Measurements from ENCODE around the gene CTTNBP2NL. TPM values are rescaled to one million over a fixed set of nuclear protein-coding genes. Genes with fewer than 3 reads are reported as not detected.
A peak's percentile ranks its signal among the peaks of the same experiment; 100 is the strongest.

The CTTNBP2NL gene
- total RNA-seq, 4 donors from 2014 or later = 15.5 to 37.0 (median 24.6) TPM

DNA sequence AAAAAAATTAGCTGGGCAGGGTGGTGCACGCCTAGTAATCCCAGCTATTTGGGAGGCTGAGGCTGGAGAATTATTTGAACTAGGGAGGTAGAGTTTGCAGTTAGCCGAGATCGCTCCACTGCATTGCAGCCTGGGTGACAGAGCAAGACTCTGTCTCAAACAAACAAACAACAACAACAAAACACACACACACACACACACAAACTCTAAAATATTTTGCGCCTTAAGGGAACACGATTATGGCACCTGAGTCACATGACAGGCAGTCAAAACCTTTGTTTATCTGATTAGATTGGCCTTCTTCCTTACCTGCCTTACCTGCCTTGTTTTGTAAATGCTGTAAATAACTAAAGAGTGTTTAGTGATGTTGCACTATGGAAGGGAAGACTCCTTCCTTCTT is 92.1 kb downstream of the CTTNBP2NL start:
- H3K27me3 ChIP-seq = no peaks in the 10 kb centered on the region
- TF ChIP-seq, protein P1, sequence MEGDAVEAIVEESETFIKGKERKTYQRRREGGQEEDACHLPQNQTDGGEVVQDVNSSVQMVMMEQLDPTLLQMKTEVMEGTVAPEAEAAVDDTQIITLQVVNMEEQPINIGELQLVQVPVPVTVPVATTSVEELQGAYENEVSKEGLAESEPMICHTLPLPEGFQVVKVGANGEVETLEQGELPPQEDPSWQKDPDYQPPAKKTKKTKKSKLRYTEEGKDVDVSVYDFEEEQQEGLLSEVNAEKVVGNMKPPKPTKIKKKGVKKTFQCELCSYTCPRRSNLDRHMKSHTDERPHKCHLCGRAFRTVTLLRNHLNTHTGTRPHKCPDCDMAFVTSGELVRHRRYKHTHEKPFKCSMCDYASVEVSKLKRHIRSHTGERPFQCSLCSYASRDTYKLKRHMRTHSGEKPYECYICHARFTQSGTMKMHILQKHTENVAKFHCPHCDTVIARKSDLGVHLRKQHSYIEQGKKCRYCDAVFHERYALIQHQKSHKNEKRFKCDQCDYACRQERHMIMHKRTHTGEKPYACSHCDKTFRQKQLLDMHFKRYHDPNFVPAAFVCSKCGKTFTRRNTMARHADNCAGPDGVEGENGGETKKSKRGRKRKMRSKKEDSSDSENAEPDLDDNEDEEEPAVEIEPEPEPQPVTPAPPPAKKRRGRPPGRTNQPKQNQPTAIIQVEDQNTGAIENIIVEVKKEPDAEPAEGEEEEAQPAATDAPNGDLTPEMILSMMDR (IDR thresholded peaks at IDR 0.05) = no peak
- TF ChIP-seq EP300 (IDR thresholded peaks at IDR 0.05) (no peak), POLR2A (IDR thresholded peaks at IDR 0.05) (no peak), POLR2AphosphoS5 (IDR thresholded peaks at IDR 0.05) (no peak)
- no peak for ATAC-seq
- no peaks in the 10 kb centered on the region for H3K9me3 ChIP-seq
- no peaks in the 10 kb centered on the region for H3K36me3 ChIP-seq
- WGBS, 2 donors (ENCODE audit: low coverage in 1 of 2) = 93% methylated on average over 4 to 5 of the region's 5 CpGs
- no peak overlapping the region for H3K27ac ChIP-seq
- H3K4me1 ChIP-seq = no peaks in the 10 kb centered on the region
- H3K4me3 ChIP-seq = no peak overlapping the region

DNA sequence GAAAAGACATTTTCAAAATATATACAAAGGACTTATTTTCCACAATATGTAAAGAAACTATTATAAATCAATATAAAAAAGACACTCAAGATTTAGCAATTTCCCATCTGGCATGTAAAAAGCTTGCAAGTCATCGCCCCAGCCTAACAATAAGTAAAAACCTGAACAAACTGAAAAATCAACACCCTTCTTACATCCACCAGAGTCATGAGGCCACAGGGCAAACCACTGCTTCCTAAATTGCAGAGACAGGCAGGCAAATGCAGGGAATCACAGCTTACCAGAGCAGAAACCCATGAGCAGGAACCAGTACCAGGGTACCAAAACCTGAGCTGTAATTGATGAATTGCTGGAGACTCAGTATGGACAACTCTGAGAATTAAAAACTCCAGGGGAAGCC is 96.1 kb downstream of the CTTNBP2NL start:
- Histone ChIP-seq H3K4me3 (no peak overlapping the region), H3K27me3 (no peaks in the 10 kb centered on the region), H3K36me3 (no peaks in the 10 kb centered on the region), H3K4me1 (no peaks in the 10 kb centered on the region), H3K9me3 (no peaks in the 10 kb centered on the region), H3K27ac (no peak overlapping the region)
- WGBS, 2 donors (ENCODE audit: low coverage in 1 of 2) = 67% methylated on average over 1 of the region's 1 CpG; no CpG with 5 or more reads in 1 of the 2 donors
- no peak for ATAC-seq
- TF ChIP-seq, protein P1 (IDR thresholded peaks at IDR 0.05) = no peak
- TF ChIP-seq EP300 (IDR thresholded peaks at IDR 0.05) (no peak), POLR2A (IDR thresholded peaks at IDR 0.05) (no peak), POLR2AphosphoS5 (IDR thresholded peaks at IDR 0.05) (no peak)

DNA sequence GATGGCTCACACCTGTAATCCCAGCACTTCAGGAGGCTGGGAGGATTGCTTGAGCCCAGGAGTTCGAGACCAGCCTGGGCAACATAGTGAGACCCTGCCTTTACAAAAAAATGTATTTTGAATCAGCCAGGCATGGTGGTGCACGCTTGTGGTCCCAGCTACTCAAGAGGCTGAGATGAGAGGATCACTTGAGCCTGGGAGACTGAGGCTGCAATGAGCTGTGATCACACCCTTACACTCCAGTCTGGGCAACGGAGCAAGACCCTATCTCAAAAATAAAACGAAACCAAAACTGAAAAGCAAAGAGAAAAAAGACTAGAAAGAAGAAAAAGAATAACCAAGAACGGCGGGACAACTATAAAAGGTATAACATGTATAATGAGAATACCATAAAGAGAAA is 97.3 kb downstream of the CTTNBP2NL start:
- ATAC-seq = no peak
- Histone ChIP-seq H3K27me3 (no peaks in the 10 kb centered on the region), H3K4me3 (no peak overlapping the region), H3K9me3 (no peaks in the 10 kb centered on the region), H3K4me1 (no peaks in the 10 kb centered on the region), H3K36me3 (no peaks in the 10 kb centered on the region), H3K27ac (no peak overlapping the region)
- no peak for TF ChIP-seq POLR2A (IDR thresholded peaks at IDR 0.05)
- no peak for TF ChIP-seq EP300 (IDR thresholded peaks at IDR 0.05)
- TF ChIP-seq, protein P1 (IDR thresholded peaks at IDR 0.05) = no peak
- no peak for TF ChIP-seq POLR2AphosphoS5 (IDR thresholded peaks at IDR 0.05)
- WGBS, 2 donors (ENCODE audit: low coverage in 1 of 2) = 83 to 95% methylated on average over 4 to 6 of the region's 6 CpGs

DNA sequence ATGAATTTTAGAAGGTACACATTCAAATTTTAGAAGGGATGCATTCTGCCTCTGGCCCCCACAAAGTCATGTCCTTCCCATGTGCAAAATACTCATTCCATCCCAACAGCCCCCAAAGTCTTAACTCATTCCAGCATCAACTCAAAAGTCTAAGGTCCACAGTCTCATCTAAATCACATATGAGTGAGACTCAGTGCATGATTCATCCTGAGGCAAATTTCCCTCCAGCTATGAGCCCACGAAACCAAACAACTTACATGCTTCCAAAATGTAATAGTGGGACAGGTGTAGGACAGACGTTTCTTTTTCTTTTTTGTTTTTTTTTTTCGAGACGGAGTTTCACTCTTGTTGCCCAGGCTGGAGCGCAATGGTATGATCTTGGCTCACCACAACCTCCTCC is 100.3 kb downstream of the CTTNBP2NL start:
- Histone ChIP-seq H3K9me3 (no peaks in the 10 kb centered on the region), H3K4me1 (peaks cover 0 to 2% (median 0%) of the 10 kb centered on the region in 3 donors), H3K27me3 (no peaks in the 10 kb centered on the region), H3K36me3 (no peaks in the 10 kb centered on the region), H3K27ac (no peak overlapping the region), H3K4me3 (no peak overlapping the region)
- TF ChIP-seq POLR2A (IDR thresholded peaks at IDR 0.05) = no peak
- TF ChIP-seq, protein P1 (IDR thresholded peaks at IDR 0.05) = no peak
- WGBS, 2 donors (ENCODE audit: low coverage in 1 of 2) = 62 to 95% methylated on average over 3 to 4 of the region's 5 CpGs
- no peak for ATAC-seq

DNA sequence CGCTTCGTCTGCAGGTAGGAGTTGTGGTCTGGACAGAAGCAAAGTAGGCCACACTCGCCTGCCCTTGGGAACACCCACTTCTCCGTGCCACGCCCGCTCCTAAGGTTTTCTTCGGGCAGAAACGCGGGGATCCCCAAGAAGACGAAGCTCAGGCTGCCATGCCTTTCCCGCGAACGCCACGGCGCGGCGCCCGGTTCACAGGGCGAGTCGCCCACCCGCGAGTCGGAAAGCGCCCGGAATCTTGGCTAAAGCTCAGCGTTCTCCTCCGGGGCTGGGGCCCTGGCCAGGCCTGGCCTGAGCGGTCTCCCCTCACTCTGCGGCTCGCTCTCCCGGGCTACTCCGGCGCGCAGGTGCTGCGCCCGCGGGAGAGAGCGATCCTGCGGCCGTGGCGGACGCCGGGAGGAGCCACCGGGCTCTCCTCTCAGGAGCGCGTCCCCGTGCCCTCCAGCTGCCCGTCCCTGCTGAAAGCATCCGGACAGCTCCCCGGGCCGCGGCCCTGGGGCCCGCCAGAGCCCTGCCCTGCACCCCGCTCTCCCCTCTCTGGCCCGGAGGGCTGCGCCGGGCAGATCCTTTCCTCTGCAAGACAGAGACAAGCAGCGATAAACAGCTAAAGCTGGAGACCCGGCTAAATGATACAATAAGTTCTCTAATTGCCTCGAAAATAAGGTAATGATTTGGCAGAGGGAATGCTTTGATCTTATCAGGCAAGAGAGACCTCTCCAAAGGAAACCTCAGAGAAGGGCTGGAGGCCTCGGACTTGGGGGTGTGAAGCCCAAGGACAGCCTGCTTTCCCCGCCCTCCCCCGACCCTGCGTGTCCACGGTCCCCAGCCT is 106.0 kb downstream of the CTTNBP2NL start:
- Histone ChIP-seq H3K9me3 (no peaks in the 10 kb centered on the region), H3K36me3 (no peaks in the 10 kb centered on the region), H3K27me3 (peaks cover 28% of the 10 kb centered on the region), H3K4me3 (peak overlapping the region; percentile 22 to 62), H3K4me1 (peaks cover 0 to 17% (median 3%) of the 10 kb centered on the region in 3 donors), H3K27ac (peak overlapping the region in 2 of 4 donors; percentile 41 to 68)
- peak; percentile 81 for ATAC-seq
- WGBS, 2 donors (ENCODE audit: low coverage in 1 of 2) = 13 to 22% methylated on average over 3 of the region's 65 CpGs
- no peak for TF ChIP-seq POLR2A (IDR thresholded peaks at IDR 0.05)
- TF ChIP-seq, protein P1 (IDR thresholded peaks at IDR 0.05) = peak in 3 of 4 experiments; percentile 59 to 81 (median 66)
- TF ChIP-seq POLR2AphosphoS5 (IDR thresholded peaks at IDR 0.05) = no peak

Data from gastroesophageal sphincter (tissue), 4 donors.